ENCODE measurements around the gene SLC10A4. TPM values are rescaled to one million over a fixed set of nuclear protein-coding genes. Genes with fewer than 3 reads are reported as not detected.

The SLC10A4 gene
- total RNA-seq, 3 donors from 2014 or later: 0.29 TPM; not detected in 2

DNA sequence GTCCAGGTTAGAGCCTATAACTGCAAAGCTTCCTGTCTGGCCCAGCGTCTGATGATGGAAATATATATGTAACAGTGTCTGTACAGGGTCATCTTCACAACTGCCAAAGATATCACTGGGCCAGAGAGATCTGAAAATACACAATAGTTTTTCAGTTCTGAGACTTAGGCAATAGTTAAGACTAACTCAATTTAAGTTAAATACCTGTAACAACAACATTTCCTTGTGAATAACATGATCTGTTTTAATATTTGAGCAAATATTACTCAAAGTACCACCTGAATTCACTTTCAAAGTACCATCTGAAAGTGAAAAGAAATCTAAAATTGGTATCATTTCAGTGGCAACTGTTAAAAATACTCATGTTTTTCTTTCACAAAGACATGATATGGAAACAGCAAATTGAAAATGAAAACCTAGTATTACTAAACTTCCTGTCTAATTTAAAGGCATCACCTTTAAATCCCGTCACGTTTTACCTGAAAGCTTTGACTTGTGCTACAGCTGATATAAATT lies 16.5 kb downstream of the SLC10A4 start:
- TF ChIP-seq POLR2A (IDR thresholded peaks at IDR 0.05) (no peak), POLR2AphosphoS5 (IDR thresholded peaks at IDR 0.05) (no peak)
- TF ChIP-seq, protein P1, sequence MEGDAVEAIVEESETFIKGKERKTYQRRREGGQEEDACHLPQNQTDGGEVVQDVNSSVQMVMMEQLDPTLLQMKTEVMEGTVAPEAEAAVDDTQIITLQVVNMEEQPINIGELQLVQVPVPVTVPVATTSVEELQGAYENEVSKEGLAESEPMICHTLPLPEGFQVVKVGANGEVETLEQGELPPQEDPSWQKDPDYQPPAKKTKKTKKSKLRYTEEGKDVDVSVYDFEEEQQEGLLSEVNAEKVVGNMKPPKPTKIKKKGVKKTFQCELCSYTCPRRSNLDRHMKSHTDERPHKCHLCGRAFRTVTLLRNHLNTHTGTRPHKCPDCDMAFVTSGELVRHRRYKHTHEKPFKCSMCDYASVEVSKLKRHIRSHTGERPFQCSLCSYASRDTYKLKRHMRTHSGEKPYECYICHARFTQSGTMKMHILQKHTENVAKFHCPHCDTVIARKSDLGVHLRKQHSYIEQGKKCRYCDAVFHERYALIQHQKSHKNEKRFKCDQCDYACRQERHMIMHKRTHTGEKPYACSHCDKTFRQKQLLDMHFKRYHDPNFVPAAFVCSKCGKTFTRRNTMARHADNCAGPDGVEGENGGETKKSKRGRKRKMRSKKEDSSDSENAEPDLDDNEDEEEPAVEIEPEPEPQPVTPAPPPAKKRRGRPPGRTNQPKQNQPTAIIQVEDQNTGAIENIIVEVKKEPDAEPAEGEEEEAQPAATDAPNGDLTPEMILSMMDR (IDR thresholded peaks at IDR 0.05): no peak
- Histone ChIP-seq H3K9me3 (no peaks in the 10 kb centered on the region), H3K36me3 (no peaks in the 10 kb centered on the region), H3K27me3 (no peaks in the 10 kb centered on the region), H3K4me1 (no peaks in the 10 kb centered on the region), H3K27ac (no peak overlapping the region), H3K4me3 (no peak overlapping the region)
- DNase-seq (ENCODE audit: low spot score in 2 of 2): no peak
- intact Hi-C loops (cut with DNase I; ENCODE audit: low total_unique reads): loop anchor here (5.0 kb wide), 1 partner anchor 527 kb away; no protein-coding TSS in a partner anchor

DNA sequence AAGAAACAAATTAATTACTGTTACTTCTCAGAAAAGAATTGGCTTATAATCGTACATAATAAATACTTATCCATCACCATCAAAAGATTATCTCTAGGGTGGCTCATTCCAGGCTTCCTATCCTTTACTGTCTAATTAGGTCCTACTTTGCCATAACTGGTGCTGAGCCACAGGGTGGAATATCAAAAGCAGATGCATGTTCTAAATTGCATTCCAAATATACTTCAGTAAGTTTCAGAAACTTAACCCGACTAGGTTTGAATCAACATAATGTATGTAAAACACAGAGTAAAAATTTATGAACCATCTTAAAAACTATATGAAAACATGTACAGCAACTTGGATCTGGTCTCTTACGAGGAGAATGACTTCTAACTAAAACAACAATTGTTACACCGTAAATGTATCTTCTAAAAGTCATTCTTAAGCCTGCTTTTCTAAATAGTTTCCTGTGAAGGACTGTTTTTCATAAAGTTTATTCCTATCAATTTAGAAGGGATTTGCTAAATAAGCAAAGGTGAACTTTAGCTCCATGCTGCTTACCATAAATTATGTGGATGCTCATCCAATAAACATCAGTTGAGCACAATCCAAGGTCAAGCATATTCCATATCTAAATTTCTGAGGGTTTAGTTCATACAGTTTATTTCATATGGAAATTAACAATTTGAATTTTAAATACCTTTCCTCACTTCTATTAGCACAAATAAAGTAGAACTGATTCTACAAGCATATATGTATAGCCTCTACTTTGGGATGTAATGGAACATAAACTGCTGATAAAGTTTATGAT lies 20.3 kb downstream of the SLC10A4 start:
- Histone ChIP-seq H3K27ac (no peak overlapping the region), H3K36me3 (no peaks in the 10 kb centered on the region), H3K4me3 (no peak overlapping the region), H3K27me3 (no peaks in the 10 kb centered on the region), H3K4me1 (no peaks in the 10 kb centered on the region), H3K9me3 (no peaks in the 10 kb centered on the region)
- intact Hi-C loops (cut with DNase I; ENCODE audit: low total_unique reads): no loop called here
- DNase-seq (ENCODE audit: low spot score in 2 of 2): no peak
- no peak for TF ChIP-seq POLR2AphosphoS5 (IDR thresholded peaks at IDR 0.05)

DNA sequence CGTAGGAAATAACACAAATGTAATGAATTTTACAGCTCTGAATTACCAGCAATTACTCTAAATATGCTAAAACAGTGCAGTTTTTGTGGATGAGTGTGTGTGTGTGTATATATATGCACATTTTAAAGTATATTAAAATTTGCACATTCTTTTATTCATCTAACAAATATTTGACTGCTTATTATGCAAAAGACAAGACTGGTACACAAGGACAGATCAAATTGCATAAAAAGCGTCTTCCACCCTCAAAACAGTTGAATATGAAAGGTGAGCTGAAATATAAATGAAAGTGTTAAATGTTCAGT lies 20.8 kb downstream of the SLC10A4 start:
- Histone ChIP-seq H3K4me1 (no peaks in the 10 kb centered on the region), H3K27ac (no peak overlapping the region), H3K9me3 (no peaks in the 10 kb centered on the region), H3K4me3 (no peak overlapping the region), H3K27me3 (no peaks in the 10 kb centered on the region), H3K36me3 (no peaks in the 10 kb centered on the region)
- TF ChIP-seq, protein P1 (IDR thresholded peaks at IDR 0.05): no peak
- TF ChIP-seq POLR2AphosphoS5 (IDR thresholded peaks at IDR 0.05) (no peak), POLR2A (IDR thresholded peaks at IDR 0.05) (no peak)
- DNase-seq (ENCODE audit: low spot score in 2 of 2): no peak
- intact Hi-C loops (cut with DNase I; ENCODE audit: low total_unique reads): no loop called here

DNA sequence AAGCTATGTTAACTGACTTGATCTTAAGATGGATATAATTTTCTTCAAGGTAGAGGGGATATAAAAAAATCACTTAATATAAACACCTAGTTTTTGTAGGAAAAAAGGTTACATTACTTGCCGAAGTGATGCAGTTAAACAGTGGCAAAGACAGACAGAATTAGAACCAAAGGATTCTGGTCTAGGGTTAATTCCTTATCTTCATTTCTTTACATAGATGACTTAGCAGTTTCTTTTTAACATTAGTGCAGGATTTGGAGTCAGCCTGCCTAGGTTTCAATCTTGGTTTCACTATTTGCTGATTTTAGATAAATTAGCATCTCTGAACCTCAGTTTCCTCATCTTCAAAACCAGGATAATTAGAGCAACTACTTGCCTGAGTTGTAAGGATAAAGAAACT lies 21.2 kb downstream of the SLC10A4 start:
- intact Hi-C loops (cut with DNase I; ENCODE audit: low total_unique reads): no loop called here
- Histone ChIP-seq H3K27me3 (no peaks in the 10 kb centered on the region), H3K4me3 (no peak overlapping the region), H3K36me3 (no peaks in the 10 kb centered on the region), H3K4me1 (no peaks in the 10 kb centered on the region), H3K9me3 (no peaks in the 10 kb centered on the region), H3K27ac (no peak overlapping the region)
- DNase-seq (ENCODE audit: low spot score in 2 of 2): no peak
- TF ChIP-seq POLR2A (IDR thresholded peaks at IDR 0.05) (no peak), POLR2AphosphoS5 (IDR thresholded peaks at IDR 0.05) (no peak)
- TF ChIP-seq, protein P1 (IDR thresholded peaks at IDR 0.05): no peak

DNA sequence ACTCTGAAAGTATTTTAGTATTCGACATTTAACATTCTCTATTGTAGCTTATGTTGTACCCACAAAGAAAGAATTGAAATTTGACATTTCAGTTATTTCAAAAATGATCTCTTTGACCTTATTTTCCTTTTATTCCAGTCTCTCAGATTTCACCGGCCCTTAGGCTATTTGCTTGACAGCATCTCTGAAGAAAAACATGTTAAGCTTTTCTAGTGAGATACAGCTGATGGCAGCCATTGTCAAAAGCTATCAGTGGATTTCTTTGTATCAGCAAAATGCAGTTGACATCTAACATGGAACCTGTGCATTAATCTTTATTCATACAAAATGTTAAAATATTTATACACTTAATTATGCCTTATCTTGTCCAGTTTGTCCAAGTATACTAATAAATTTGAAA lies 23.6 kb downstream of the SLC10A4 start:
- no peaks in the 10 kb centered on the region for H3K36me3 ChIP-seq
- no peaks in the 10 kb centered on the region for H3K4me1 ChIP-seq
- no peak for DNase-seq (ENCODE audit: low spot score in 2 of 2)
- intact Hi-C loops (cut with DNase I; ENCODE audit: low total_unique reads): no loop called here
- TF ChIP-seq POLR2A (IDR thresholded peaks at IDR 0.05): no peak
- TF ChIP-seq, protein P1 (IDR thresholded peaks at IDR 0.05): no peak
- no peak for TF ChIP-seq POLR2AphosphoS5 (IDR thresholded peaks at IDR 0.05)
- no peak overlapping the region for H3K27ac ChIP-seq
- no peak overlapping the region for H3K4me3 ChIP-seq
- H3K27me3 ChIP-seq: no peaks in the 10 kb centered on the region
- H3K9me3 ChIP-seq: no peaks in the 10 kb centered on the region

All from breast epithelium (tissue), 4 donors.